Spleen (tissue), 11 donors: ENCODE measurements around the gene PLEKHN1. TPM values are rescaled to one million over a fixed set of nuclear protein-coding genes. Genes with fewer than 3 reads are reported as not detected.

Source experiments
- DNase-seq: peaks from one replicate; pipeline ENCODE4 v3.0.0-alpha.2; 2020
- H3K27ac ChIP-seq, 8 donors: fragments of 200-600 bp; sonication (generic) in 7 of 8; 1 replicate in 4 of 8; 2 replicates in 4 of 8; pipeline versions ENCODE4 v1.5.0 to v1.8.0; 2016 to 2021; ENCODE audit warnings: inconsistent platforms in 4 of 8, mild to moderate bottlenecking in 4 of 8, moderate library complexity in 1 of 8
- H3K27me3 ChIP-seq, 7 donors: fragments of 200-600 bp; sonication (generic) in 6 of 7; replicated peaks in 1 of 7; 1 replicate in 4 of 7; 2 replicates in 3 of 7; pipeline versions ENCODE4 v1.5.0 to v1.8.0; 2016 to 2021; ENCODE audit warnings: inconsistent platforms in 3 of 7, mild to moderate bottlenecking in 1 of 7
- H3K36me3 ChIP-seq, 6 donors: fragments of 200-600 bp; sonication (generic) in 5 of 6; 1 replicate in 4 of 6; 2 replicates in 2 of 6; pipeline versions ENCODE4 v1.5.0 to v1.8.0; 2016 to 2021; ENCODE audit warnings: inconsistent platforms in 2 of 6
- H3K4me1 ChIP-seq, 6 donors: fragments of 200-600 bp; sonication (generic) in 5 of 6; 1 replicate in 3 of 6; 2 replicates in 3 of 6; pipeline versions ENCODE4 v1.5.0 to v1.8.0; 2016 to 2021; ENCODE audit warnings: inconsistent platforms in 3 of 6
- H3K4me3 ChIP-seq, 8 donors: fragments of 200-600 bp; sonication (generic) in 7 of 8; 1 replicate in 4 of 8; 2 replicates in 4 of 8; pipeline versions ENCODE4 v1.5.0 to v1.8.0; 2016 to 2021; ENCODE audit warnings: inconsistent platforms in 4 of 8, mild to moderate bottlenecking in 4 of 8, moderate library complexity in 2 of 8
- H3K9me3 ChIP-seq, 8 donors: fragments of 200-600 bp; sonication (generic) in 7 of 8; 1 replicate in 4 of 8; 2 replicates in 4 of 8; pipeline versions ENCODE4 v1.5.0 to v1.8.0; 2016 to 2021; ENCODE audit warnings: inconsistent platforms in 4 of 8
- CTCF ChIP-seq, 11 experiments: fragments of 200-600 bp in 7 of 11; fragments of 450-650 bp in 4 of 11; sonication (generic) in 4 of 11; IDR thresholded peaks in 8 of 11; conservative IDR thresholded peaks in 3 of 11; 1 replicate in 7 of 11; 2 replicates in 4 of 11; pipeline versions ENCODE4 v1.4.0 to v1.8.0; 2016 to 2021; ENCODE audit warnings: antibody characterized with exemption in 11 of 11, inconsistent platforms in 4 of 11, mild to moderate bottlenecking in 1 of 11
- POLR2A ChIP-seq, 3 donors: fragments of 450-650 bp; IDR thresholded peaks; one replicate each; pipeline ENCODE4 v1.5.1; 2017; ENCODE audit warnings: antibody characterized with exemption in 3 of 3, mild to moderate bottlenecking in 1 of 3
- POLR2AphosphoS5 ChIP-seq, 3 donors: sonication (generic); formaldehyde crosslinking; IDR thresholded peaks; one replicate each; pipeline ENCODE4 v1.5.1; 2017; ENCODE audit warnings: antibody characterized with exemption in 3 of 3
- WGBS, 5 donors: extraction: QIAGEN DNeasy Blood & Tissue Kit in 3 of 5; methylation state at CpG; one replicate each; pipeline versions ENCODE4 v1.1.5 to v1.1.7; 2013 to 2018; 5-methylcytosine and 5-hydroxymethylcytosine counted together
- intact Hi-C: fragments of 100-400 bp; cut with DNase I; formaldehyde crosslinking; loops from one replicate; pipeline ENCODE4 v1.15.0; 2023; ENCODE audit warnings: low total_unique reads
- polyA plus RNA-seq, 3 donors: library from polyadenylated mRNA; stranded (reverse); fragments of 200-250 nt; gene quantifications; one replicate each; pipeline ENCODE4 v1.2.1, GENCODE V29; 2013
- total RNA-seq, 7 donors: library from RNA; depleted of rRNA in 3 of 7; stranded (reverse); fragments of >200 nt in 3 of 7; fragmentation: NEBNext Ultra II Directional in 4 of 7; extraction: Animal tissue kit (Norgen Biotek cat#: 25700) in 4 of 7; gene quantifications; one replicate each; pipeline versions ENCODE4 v1.1.0 to v1.2.1, GENCODE V29; 2016 to 2021
- donor health status: healthy with polysubstance abuse.
- donor health status: DM: no; HTN: no; CAD: no; lungs with moderate emphysema.
- donor health status: DM: no; HTN: no; CAD: no.
- donor health status: Bipolar disorder and iron deficiency.
- donor health status: healthy.
- donor health status: DM: no; HTN: no; CAD: no.
- donor health status: DM: yes; HTN: yes; CAD: no.

PLEKHN1 gene
- total and polyA plus RNA-seq, 10 donors: 0.17 to 2.2 (median 0.95) TPM

- DNase-seq: no peak
- intact Hi-C loops: no loop called here
- peak overlapping the region in 7 of 8 donors; percentile 16 to 92 (median 79) for H3K4me3 ChIP-seq
- peaks cover 0 to 38% (median 15%) of the 10 kb centered on the region in 7 donors for H3K27me3 ChIP-seq
- H3K27ac ChIP-seq: no peak overlapping the region
- no peak for TF ChIP-seq CTCF (IDR thresholded peaks at IDR 0.05 in 8 of 11, conservative IDR thresholded peaks at IDR 0.05 in 3 of 11)
- TF ChIP-seq POLR2A (IDR thresholded peaks at IDR 0.05): no peak
- TF ChIP-seq POLR2AphosphoS5 (IDR thresholded peaks at IDR 0.05): peak in 2 of 3 donors; percentile 12 to 26
- H3K9me3 ChIP-seq: no peaks in the 10 kb centered on the region
- no peaks in the 10 kb centered on the region for H3K36me3 ChIP-seq
- 26 to 56% (median 36%) methylated on average over 17 to 33 of the region's 33 CpGs for WGBS, 5 donors
- H3K4me1 ChIP-seq: peaks cover 13 to 67% (median 32%) of the 10 kb centered on the region in 6 donors
Observed at GRCh38 chr1:1021010-1021919, 55.0 kb downstream of the PLEKHN1 start.

- peaks cover 0 to 41% (median 15%) of the 10 kb centered on the region in 7 donors for H3K27me3 ChIP-seq
- no peak overlapping the region for H3K4me3 ChIP-seq
- WGBS, 5 donors: 59 to 92% (median 82%) methylated on average over 10 of the region's 10 CpGs
- no peaks in the 10 kb centered on the region for H3K9me3 ChIP-seq
- DNase-seq: no peak
- no peaks in the 10 kb centered on the region for H3K36me3 ChIP-seq
- H3K27ac ChIP-seq: no peak overlapping the region
- TF ChIP-seq CTCF (IDR thresholded peaks at IDR 0.05 in 8 of 11, conservative IDR thresholded peaks at IDR 0.05 in 3 of 11) (no peak), POLR2A (IDR thresholded peaks at IDR 0.05) (no peak), POLR2AphosphoS5 (IDR thresholded peaks at IDR 0.05) (no peak)
- H3K4me1 ChIP-seq: peaks cover 13 to 74% (median 33%) of the 10 kb centered on the region in 6 donors
- intact Hi-C loops: no loop called here
Observed at GRCh38 chr1:1021920-1022259, 55.6 kb downstream of the PLEKHN1 start.

- Histone ChIP-seq H3K4me3 (no peak overlapping the region), H3K27me3 (peaks cover 0 to 41% (median 15%) of the 10 kb centered on the region in 7 donors), H3K36me3 (no peaks in the 10 kb centered on the region), H3K27ac (no peak overlapping the region), H3K4me1 (peaks cover 13 to 76% (median 33%) of the 10 kb centered on the region in 6 donors), H3K9me3 (no peaks in the 10 kb centered on the region)
- DNase-seq: no peak
- intact Hi-C loops: no loop called here
- WGBS, 5 donors: 67 to 78% (median 71%) methylated on average over 20 to 27 of the region's 27 CpGs
- no peak for TF ChIP-seq POLR2A (IDR thresholded peaks at IDR 0.05)
Observed at GRCh38 chr1:1022302-1023009, 56.2 kb downstream of the PLEKHN1 start.

- DNase-seq: no peak
- intact Hi-C loops: no loop called here
- H3K4me3 ChIP-seq: no peak overlapping the region
- peaks cover 0 to 47% (median 15%) of the 10 kb centered on the region in 7 donors for H3K27me3 ChIP-seq
- no peaks in the 10 kb centered on the region for H3K36me3 ChIP-seq
- TF ChIP-seq POLR2A (IDR thresholded peaks at IDR 0.05) (no peak), CTCF (IDR thresholded peaks at IDR 0.05 in 8 of 11, conservative IDR thresholded peaks at IDR 0.05 in 3 of 11) (no peak), POLR2AphosphoS5 (IDR thresholded peaks at IDR 0.05) (no peak)
- no peak overlapping the region for H3K27ac ChIP-seq
- H3K4me1 ChIP-seq: peaks cover 13 to 70% (median 33%) of the 10 kb centered on the region in 6 donors
- H3K9me3 ChIP-seq: no peaks in the 10 kb centered on the region
- 65 to 85% (median 77%) methylated on average over 8 to 13 of the region's 13 CpGs for WGBS, 5 donors
Observed at GRCh38 chr1:1023700-1024099, 57.4 kb downstream of the PLEKHN1 start.
